Activated CD4-positive, alpha-beta memory T cell treated with anti-CD3 and anti-CD28 coated beads, Interleukin-2, amount 10 ng/mL, durations not matched to agents 7 days and 5 days (primary cell): ENCODE data around the gene PPP2R5A. TPM values are rescaled to one million over a fixed set of nuclear protein-coding genes. Genes with fewer than 3 reads are reported as not detected.

ENCODE experiments used
- CTCF ChIA-PET: fragments of 350-600 bp; sonication (Branson Sonifier 250); formaldehyde crosslinking; loops from one replicate; lab custom pipeline; 2021; ENCODE audit warnings: antibody characterized with exemption, inconsistent platforms; lab: Charles Lee
- POLR2A ChIA-PET: fragments of 350-600 bp; sonication (Branson Sonifier 250); formaldehyde crosslinking; loops from one replicate; lab custom pipeline; 2021; ENCODE audit warnings: antibody characterized with exemption; lab: Charles Lee
- DNase-seq: peaks from one replicate; pipeline ENCODE4 v3.0.0-alpha.2; 2020
- H3K27ac Mint-ChIP-seq: one replicate; pipeline ENCODE4 v1.8.0; 2021; ENCODE audit warnings: mild to moderate bottlenecking, mixed read lengths
- H3K27me3 Mint-ChIP-seq: one replicate; pipeline ENCODE4 v1.8.0; 2021; ENCODE audit warnings: mixed read lengths
- H3K36me3 Mint-ChIP-seq: one replicate; pipeline ENCODE4 v1.8.0; 2021; ENCODE audit warnings: low read depth, mixed read lengths
- H3K4me1 Mint-ChIP-seq: one replicate; pipeline ENCODE4 v1.8.0; 2021; ENCODE audit warnings: mixed read lengths
- H3K4me3 Mint-ChIP-seq: one replicate; pipeline ENCODE4 v1.8.0; 2021; ENCODE audit warnings: mild to moderate bottlenecking, mixed read lengths
- H3K9me3 Mint-ChIP-seq: one replicate; pipeline ENCODE4 v1.8.0; 2021; ENCODE audit warnings: mixed read lengths
- total RNA-seq, 2 experiments: library from RNA; stranded (reverse); gene quantifications; one replicate each; pipeline ENCODE4 v1.2.3, GENCODE V29; 2021

Gene PPP2R5A
- total RNA-seq, 2 experiments from 2014 or later: 65.9 to 67.0 TPM

DNA sequence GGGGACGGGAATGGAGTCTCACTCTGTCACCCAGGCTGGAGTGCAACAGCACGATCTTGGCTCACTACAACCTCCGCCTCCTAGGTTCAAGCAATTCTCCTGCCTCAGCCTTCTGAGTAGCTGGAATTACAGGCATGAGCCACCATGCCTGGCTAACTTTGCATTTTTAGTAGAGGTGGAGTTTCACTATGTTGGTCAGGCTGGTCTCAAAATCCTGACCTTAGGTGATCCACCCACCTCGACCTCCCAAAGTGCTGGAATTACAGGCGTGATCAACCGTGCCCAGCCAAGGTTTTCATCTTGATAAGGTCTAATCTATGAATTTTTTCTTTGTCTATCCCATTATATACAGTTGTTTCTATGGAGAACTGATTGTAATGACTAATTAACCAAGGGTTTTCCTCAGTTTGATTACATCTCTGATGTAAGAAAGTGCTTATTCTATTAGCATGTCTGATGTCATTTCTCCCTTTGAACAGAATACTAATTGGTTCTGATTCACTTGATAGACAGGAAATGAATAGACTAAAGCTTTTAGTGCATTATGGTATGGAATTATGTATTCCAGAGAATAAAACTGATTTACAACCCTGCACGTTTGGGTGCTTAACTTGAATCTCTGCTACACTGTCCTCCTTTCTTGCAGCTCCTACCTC, 117.6 kb downstream of the PPP2R5A start:
- H3K9me3 Mint-ChIP-seq: peaks cover 2% of the 10 kb centered on the region
- ChIA-PET CTCF (no interaction called here), POLR2A (no interaction called here)
- H3K27ac Mint-ChIP-seq: no peak overlapping the region
- peaks cover 7% of the 10 kb centered on the region for H3K4me1 Mint-ChIP-seq
- no peak for DNase-seq
- H3K27me3 Mint-ChIP-seq: no peaks in the 10 kb centered on the region
- peaks cover 52% of the 10 kb centered on the region for H3K36me3 Mint-ChIP-seq
- H3K4me3 Mint-ChIP-seq: no peak overlapping the region

DNA sequence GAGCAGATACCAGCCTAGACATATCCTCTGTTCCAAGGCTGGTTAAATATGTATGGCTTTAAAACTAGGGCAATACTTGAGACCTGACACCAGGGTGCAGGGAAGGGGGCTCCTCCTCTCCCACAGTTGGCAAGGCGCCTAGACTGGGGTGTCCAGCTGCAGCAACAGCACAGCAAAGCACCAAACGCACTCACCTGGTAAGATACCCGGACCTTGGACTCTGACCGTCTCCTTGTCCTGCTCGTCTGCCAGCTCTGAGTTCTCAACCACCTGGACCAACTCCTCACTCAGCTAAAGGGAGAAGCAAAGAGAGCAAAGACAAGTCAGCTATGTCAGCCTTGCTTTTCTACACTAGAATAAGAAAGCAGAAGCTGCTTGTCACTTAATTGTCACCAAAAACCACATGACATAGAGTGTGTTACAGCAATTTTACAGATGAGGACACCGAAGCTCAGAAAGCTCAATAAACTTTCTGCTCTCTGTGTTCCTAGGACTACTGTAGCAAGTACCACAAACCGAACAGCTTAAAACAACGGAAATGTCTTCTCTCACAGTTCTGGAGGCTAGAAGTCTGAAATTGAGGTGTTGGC, 125.1 kb downstream of the PPP2R5A start:
- H3K36me3 Mint-ChIP-seq: peaks cover 49% of the 10 kb centered on the region
- no peaks in the 10 kb centered on the region for H3K27me3 Mint-ChIP-seq
- no peak for DNase-seq
- POLR2A ChIA-PET: no interaction called here
- peaks cover 26% of the 10 kb centered on the region for H3K4me1 Mint-ChIP-seq
- CTCF ChIA-PET: no interaction called here
- H3K4me3 Mint-ChIP-seq: no peak overlapping the region
- H3K9me3 Mint-ChIP-seq: no peaks in the 10 kb centered on the region
- H3K27ac Mint-ChIP-seq: no peak overlapping the region

Other genes with a start within 250 kb of the PPP2R5A start
- 10 to 100 TPM; 28.4 to 28.8 TPM for gene INTS7, start 249.9 kb upstream of the PPP2R5A start, total RNA-seq
- gene DTL, start 249.7 kb upstream of the PPP2R5A start, total RNA-seq: 10 to 100 TPM; 59.6 to 60.7 TPM
- 10 to 100 TPM; 11.4 to 12.1 TPM for gene PACC1, start 129.5 kb downstream of the PPP2R5A start, total RNA-seq
- gene NENF, start 147.5 kb downstream of the PPP2R5A start, total RNA-seq: 10 to 100 TPM; 25.6 to 28.5 TPM